HS-5 (cell line): ENCODE data around the gene ZBTB39.
"Not testable (repeated sequence)": the region's sequence is repeated elsewhere in the genome, so short reads cannot be mapped to it uniquely, and the experiment has no call there.

ENCODE experiments used
- DNase-seq: peaks from one replicate; pipeline ENCODE4 v3.0.0-alpha.2; 2012; ENCODE audit warnings: low read depth

Gene ZBTB39

DNA sequence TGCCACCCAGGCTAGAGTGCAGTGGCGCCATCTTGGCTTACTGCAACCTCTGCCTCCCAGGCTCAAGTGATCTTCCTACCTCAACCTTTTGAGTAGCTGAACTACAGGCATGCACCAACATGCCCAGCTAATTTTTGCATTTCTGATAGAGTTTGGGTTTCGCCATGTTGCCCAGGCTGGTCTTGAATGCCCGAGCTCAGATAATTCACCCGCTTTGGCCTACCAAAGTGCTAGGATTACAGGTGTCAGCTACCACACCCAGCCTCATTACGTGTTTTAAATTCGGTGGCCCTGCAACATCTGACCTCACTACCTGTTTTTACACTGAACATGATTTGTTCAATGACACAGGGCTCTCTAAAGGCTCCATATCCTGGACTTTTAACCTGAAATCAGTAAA, 26.1 kb downstream of the ZBTB39 start:
- DNase-seq, result no peak

DNA sequence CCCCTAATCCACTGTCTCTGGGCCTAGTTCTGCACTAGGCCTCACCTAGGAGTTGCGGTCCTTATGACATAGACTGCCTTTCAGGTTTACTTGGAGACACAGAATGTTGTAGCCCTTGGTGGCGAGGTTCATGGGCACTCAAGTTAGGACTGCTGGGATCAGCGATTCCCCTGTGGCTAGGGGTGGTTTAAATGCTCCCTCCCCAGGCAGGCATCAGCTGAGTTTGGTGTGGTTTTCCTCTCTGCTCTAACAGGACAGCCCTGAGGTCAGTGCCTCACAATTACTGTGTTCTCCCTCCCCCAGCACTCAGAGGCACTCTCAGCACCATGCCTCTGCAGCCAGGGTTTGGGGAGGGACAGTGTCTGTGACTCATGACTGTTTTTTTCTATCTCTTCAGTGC, 26.7 kb downstream of the ZBTB39 start:
- no peak for DNase-seq

GRCh38 chr12:56978397-56979138, 27.8 kb downstream of the ZBTB39 start:
- DNase-seq, result no peak

DNA sequence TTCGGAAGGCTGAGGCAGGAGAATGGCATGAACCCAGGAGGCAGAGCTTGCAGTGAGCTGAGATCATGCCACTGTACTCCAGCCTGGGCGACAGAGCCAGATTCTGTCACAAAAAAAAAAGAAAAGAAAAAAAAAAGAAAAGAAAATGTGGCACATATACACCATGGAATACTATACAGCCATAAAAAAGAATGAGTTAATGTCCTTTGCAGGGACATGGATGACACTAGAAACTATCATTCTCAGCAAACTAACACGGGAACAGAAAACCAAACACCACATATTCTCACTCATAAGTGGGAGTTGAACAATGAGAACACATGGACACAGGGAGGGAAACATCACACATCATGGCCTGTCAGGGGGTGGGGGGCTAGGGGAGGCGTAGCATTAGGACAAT, 29.0 kb downstream of the ZBTB39 start:
- not testable (repeated sequence) for DNase-seq

DNA sequence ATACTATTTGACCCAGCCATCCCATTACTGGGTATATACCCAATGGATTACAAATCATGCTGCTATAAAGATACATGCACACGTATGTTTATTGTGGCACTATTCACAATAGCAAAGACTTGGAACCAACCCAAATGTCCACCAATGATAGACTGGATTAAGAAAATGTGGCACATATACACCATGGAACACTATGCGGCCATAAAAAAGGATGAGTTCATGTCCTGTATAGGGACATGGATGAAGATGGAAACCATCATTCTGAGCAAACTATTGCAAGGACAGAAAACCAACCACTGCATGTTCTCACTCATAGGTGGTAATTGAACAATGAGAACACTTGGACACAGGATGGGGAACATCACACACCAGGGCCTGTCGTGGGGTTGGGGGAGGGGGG, 32.1 kb downstream of the ZBTB39 start:
- DNase-seq, result not testable (repeated sequence)

DNA sequence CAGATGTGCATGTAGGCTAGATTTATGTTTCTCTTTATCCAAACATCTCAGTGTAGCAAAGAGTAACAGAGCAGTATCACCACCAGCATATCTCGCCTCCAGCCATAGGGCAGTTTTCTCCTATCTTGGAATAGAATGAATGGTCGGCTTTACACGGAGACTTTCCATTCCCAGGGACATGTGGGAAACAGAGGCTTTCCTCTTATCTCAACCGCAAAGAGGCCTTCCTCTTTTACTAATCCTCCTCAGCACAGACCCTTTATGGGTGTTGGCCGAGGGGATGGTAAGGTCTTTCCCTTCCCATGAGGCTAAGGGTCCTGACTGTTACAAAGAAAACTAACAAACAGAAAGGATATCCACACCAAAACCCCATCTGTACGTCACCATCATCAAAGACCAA, 37.4 kb downstream of the ZBTB39 start:
- not testable (repeated sequence) for DNase-seq

GRCh38 chr12:56965997-56966642, 40.2 kb downstream of the ZBTB39 start:
- not testable (repeated sequence) for DNase-seq

DNA sequence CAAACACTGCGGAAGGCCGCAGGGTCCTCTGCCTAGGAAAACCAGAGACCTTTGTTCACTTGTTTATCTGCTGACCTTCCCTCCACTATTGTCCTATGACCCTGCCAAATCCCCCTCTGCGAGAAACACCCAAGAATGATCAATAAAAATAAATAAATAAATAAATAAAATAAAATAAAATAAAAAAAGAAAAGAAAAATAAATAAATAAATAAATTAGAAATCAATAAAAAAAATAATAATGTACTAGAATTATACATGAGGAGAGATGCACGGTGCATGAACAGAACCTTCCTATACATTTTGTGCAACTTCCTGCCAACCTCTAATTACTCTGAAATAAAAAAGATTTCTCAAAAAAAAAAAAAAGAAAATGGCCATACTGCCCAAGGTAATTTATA, 41.2 kb downstream of the ZBTB39 start:
- DNase-seq, result not testable (repeated sequence)

DNA sequence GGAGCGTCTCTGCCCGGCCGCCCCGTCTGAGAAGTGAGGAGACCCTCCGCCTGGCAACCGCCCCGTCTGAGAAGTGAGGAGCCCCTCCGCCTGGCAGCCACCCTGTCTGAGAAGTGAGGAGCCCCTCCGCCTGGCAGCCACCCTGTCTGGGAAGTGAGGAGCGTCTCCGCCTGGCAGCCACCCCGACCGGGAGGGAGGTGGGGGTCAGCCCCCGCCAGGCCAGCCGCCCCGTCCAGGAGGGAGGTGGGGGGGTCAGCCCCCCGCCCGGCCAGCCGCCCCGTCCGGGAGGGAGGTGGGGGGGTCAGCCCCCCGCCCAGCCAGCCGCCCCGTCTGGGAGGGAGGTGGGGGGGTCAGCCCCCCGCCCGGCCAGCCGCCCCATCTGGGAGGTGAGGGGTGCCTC, 42.8 kb downstream of the ZBTB39 start:
- DNase-seq, result not testable (repeated sequence)

DNA sequence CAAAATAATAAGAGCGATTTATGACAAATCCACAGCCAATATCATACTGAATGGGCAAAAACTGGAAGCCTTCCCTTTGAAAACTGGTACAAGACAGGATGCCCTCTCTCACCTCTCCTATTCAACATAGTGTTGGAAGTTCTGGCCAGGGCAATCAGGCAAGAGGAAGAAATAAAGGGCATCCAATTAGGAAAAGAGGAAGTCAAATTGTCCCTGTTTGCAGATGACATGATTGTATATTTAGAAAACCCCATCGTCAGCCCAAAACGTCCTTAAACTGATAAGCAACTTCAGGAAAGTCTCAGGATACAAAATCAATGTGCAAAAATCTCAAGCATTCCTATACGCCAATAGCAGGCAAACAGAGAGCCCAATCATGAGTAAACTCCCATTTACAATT, 44.1 kb downstream of the ZBTB39 start:
- not testable (repeated sequence) for DNase-seq

DNA sequence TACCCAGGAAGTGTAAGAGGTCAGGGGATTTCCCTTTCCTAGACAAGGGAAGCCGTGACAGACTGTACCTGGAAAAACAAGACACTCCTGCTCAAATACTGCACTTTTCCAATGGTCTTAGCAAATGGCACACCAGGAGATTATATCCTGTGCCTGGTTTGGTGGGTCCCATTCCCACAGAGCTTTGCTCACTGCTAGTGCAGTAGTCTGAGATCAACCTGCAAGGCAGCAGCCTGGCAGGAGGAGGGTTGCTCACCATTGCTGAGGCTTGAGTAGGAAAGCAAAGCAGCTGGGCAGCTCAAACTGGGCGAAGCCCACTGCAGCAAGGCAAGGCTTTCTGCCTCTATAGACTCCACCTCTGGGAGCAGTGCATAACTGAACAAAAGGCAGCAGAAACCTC, 47.9 kb downstream of the ZBTB39 start:
- DNase-seq, result no peak

DNA sequence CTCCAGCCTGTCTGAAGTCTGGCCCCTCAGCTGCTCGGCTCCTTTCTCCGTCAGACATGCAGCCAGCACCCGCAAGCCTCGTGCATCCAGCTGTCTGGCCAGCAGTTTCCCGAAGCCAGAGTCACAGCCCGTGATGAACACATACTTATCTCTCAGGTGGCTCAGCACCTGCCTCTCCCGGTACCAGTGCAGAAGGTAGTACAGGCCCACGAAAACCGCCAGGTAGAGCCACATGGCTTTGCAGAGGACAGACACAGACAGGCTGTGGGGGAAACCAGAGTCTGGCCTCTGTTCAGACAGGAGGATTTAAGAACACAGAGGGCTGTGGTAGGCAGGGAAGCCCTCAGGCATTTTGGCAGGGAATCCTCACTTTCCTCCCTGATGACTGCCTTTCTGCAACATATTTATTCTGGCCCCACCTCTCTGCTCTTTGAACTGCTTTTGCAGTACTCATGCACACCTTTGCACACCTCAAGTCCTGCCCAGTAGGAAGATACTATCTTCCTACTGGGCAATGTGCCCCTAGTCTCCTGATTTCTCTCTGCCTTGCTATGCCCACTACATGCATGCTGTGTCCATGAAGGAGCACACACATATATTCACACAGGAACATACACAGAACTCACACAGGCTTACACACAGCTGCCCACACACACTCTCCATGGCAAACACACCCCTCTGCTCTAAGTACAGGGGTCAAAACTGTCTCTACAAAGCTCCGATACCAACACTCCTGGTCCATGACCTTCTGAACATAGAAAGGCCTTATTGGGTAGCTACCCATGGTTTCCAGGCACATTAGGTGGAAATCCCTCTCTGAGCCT, 48.9 kb downstream of the ZBTB39 start, which contains the start of gene RDH16:
Gene RDH16, minus strand, starts transcription at position 380 of the 824 bp plus-strand sequence. Its CDS starts 146 bp downstream, at position 234.
- DNase-seq, result no peak

GRCh38 chr12:56955631-56956256, 50.6 kb downstream of the ZBTB39 start:
- no peak for DNase-seq

DNA sequence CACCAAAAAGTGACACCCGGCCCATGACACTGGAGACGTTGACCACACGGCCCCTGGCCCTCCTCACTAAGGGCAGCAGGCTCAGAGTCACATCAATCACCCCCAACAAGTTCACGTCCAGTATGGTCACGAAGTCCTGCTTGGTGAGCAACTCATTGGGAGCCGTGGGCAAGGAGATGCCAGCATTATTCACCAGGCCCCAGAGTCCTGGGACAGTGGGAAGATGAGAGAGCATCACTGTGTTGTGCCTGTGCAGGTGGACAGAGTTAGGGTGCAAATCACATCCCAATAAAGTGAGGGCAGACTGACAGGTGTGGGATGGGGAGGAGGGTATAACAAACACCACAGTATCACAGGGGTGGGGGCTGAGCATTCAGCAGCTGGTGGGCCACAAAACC, 51.4 kb downstream of the ZBTB39 start:
- no peak for DNase-seq

- no peak for DNase-seq
These were observed 52.0 kb downstream of the ZBTB39 start for GRCh38 chr12:56954057-56954957.

- DNase-seq, result no peak
These were observed 53.0 kb downstream of the ZBTB39 start for GRCh38 chr12:56953314-56953713.

DNA sequence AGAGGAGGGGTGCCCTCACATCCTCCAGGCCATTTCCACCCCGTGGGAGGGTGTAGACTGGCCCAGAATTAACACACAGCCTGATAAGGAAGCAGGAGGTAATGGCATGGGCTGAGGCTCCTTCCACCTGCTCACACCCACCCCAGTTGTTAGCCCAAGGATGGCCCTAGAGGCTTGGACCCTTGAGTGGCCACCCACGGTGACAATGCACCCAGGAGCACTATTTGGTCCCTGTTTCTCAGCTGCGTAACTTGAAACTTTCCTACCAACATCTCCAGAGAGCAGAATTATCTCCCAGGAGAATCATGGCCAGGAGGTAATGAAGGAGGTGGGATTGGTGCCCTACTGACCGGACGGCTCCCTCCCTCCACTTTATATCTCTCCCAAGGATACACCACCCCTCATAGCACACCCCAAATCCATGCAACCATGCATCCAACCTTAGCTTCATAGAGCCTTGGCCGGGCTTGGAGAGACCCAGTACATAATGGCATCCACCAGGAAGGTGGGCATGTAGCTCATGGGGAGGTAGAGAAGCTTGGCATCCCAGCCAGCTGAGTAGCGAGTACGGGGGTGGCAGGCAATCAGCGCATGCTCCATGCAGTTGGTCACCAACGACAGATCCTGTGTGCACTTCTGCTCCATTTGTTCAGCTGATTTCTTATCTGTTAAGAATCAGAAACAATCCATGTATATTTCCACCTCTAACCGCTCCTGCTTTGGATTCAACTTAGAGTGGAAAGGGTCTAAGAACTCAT, 54.6 kb downstream of the ZBTB39 start:
- no peak for DNase-seq

GRCh38 chr12:56948881-56949280, 57.5 kb downstream of the ZBTB39 start:
- no peak for DNase-seq
